HepG2 (cell line): Measurements from ENCODE around the gene GSTM4. TPM values are rescaled to one million over a fixed set of nuclear protein-coding genes. Genes with fewer than 3 reads are reported as not detected.

ENCODE experiments used
- ARNT2 ChIP-seq: sonication (generic); formaldehyde crosslinking; IDR thresholded peaks from 2 replicates; pipeline ENCODE4 v1.8.0; 2022; ENCODE audit warnings: mild to moderate bottlenecking, low read depth, missing genetic modification reagents, moderate library complexity
- DRAP1 ChIP-seq: IDR thresholded peaks from 2 replicates; pipeline ENCODE4 v1.6.1; 2016; ENCODE audit warnings: missing genetic modification reagents, missing compliant biosample characterization
- E2F2 ChIP-seq: sonication (generic); formaldehyde crosslinking; IDR thresholded peaks from 2 replicates; pipeline ENCODE4 v1.4.0; 2020; ENCODE audit warnings: missing genetic modification reagents, borderline replicate concordance
- EED ChIP-seq: sonication (generic); formaldehyde crosslinking; IDR thresholded peaks from 2 replicates; pipeline ENCODE4 v1.5.0; 2020; ENCODE audit warnings: mild to moderate bottlenecking, missing genetic modification reagents
- HIC2 ChIP-seq: sonication (generic); formaldehyde crosslinking; IDR thresholded peaks from 2 replicates; pipeline ENCODE4 v1.9.0; 2022; ENCODE audit warnings: low read depth, missing genetic modification reagents
- HMG20B ChIP-seq: conservative IDR thresholded peaks from 2 replicates; pipeline ENCODE4 v1.6.1; 2016; ENCODE audit warnings: missing genetic modification reagents, missing compliant biosample characterization
- HOXA5 ChIP-seq: sonication (generic); formaldehyde crosslinking; IDR thresholded peaks from 2 replicates; pipeline ENCODE4 v1.4.0; 2020; ENCODE audit warnings: missing genetic modification reagents
- MEIS2 ChIP-seq: sonication (generic); formaldehyde crosslinking; IDR thresholded peaks from 2 replicates; pipeline ENCODE4 v1.9.0; 2021; ENCODE audit warnings: mild to moderate bottlenecking, missing genetic modification reagents
- PAWR ChIP-seq: sonication (generic); formaldehyde crosslinking; IDR thresholded peaks from 2 replicates; pipeline ENCODE4 v1.4.0; 2020; ENCODE audit warnings: missing genetic modification reagents, mild to moderate bottlenecking, borderline replicate concordance
- SRSF4 ChIP-seq: fragments of 200-400 bp; formaldehyde crosslinking; IDR thresholded peaks from one replicate; pipeline ENCODE4 v1.6.1; 2018; ENCODE audit warnings: mild to moderate bottlenecking, low read depth, low read length, moderate library complexity; ENCODE audit not compliant: poor library complexity, severe bottlenecking
- TGIF2 ChIP-seq: IDR thresholded peaks from 2 replicates; pipeline ENCODE4 v1.6.1; 2016; ENCODE audit warnings: control low read depth, missing compliant biosample characterization
- THAP8 ChIP-seq: sonication (generic); formaldehyde crosslinking; IDR thresholded peaks from 2 replicates; pipeline ENCODE4 v1.5.1; 2020; ENCODE audit warnings: missing genetic modification reagents, mild to moderate bottlenecking, borderline replicate concordance
- ZNF124 ChIP-seq: sonication (generic); formaldehyde crosslinking; IDR thresholded peaks from 2 replicates; pipeline ENCODE4 v1.4.0; 2020; ENCODE audit warnings: missing genetic modification reagents
- ZNF510 ChIP-seq: sonication (generic); formaldehyde crosslinking; IDR thresholded peaks from 2 replicates; pipeline ENCODE4 v1.4.0; 2020; ENCODE audit warnings: low read depth, mild to moderate bottlenecking, missing genetic modification reagents
- ZNF547 ChIP-seq: sonication (generic); formaldehyde crosslinking; IDR thresholded peaks from 2 replicates; pipeline ENCODE4 v1.5.1; 2020; ENCODE audit warnings: mild to moderate bottlenecking, missing genetic modification reagents
- ZNF558 ChIP-seq: sonication (generic); formaldehyde crosslinking; IDR thresholded peaks from 2 replicates; pipeline ENCODE4 v1.9.0; 2022; ENCODE audit warnings: mild to moderate bottlenecking, missing genetic modification reagents, borderline replicate concordance
- ZNF574 ChIP-seq: sonication (generic); formaldehyde crosslinking; IDR thresholded peaks from 2 replicates; pipeline ENCODE4 v1.4.0; 2020; ENCODE audit warnings: missing genetic modification reagents
- ZNF691 ChIP-seq: sonication (generic); formaldehyde crosslinking; IDR thresholded peaks from 2 replicates; pipeline ENCODE4 v1.4.0; 2020; ENCODE audit warnings: missing genetic modification reagents, low read depth, mild to moderate bottlenecking, borderline replicate concordance
- ZNF883 ChIP-seq: sonication (generic); formaldehyde crosslinking; IDR thresholded peaks from 2 replicates; pipeline ENCODE4 v1.5.1; 2020; ENCODE audit warnings: mild to moderate bottlenecking, missing genetic modification reagents; ENCODE audit errors: not compliant biosample characterization
- ZSCAN20 ChIP-seq: sonication (generic); formaldehyde crosslinking; IDR thresholded peaks from 2 replicates; pipeline ENCODE4 v1.4.0; 2020; ENCODE audit warnings: missing genetic modification reagents, mild to moderate bottlenecking, borderline replicate concordance
- polyA plus RNA-seq, 8 experiments: library from polyadenylated mRNA; depleted of rRNA in 3 of 8; stranded (reverse) in 7 of 8; unstranded in 1 of 8; fragments of >200 nt; fragmentation: Illumina TruSeq in 4 of 8; extraction: Trizol in 4 of 8; gene quantifications; 2 replicates each; pipeline versions ENCODE4 v1.2.1 to v1.2.3, GENCODE V29; 2011 to 2016; ENCODE audit warnings: low read depth in 4 of 8, missing spikeins in 1 of 8, mixed read lengths in 1 of 8; ENCODE audit not compliant: insufficient read depth in 1 of 8
- total RNA-seq, 5 experiments: library from RNA; depleted of rRNA; stranded (reverse); fragments of >200 nt; fragmentation: Illumina TruSeq; extraction: Trizol; gene quantifications; 2 replicates each; pipeline ENCODE4 v1.2.3, GENCODE V29; 2016; ENCODE audit warnings: low read depth in 1 of 5

Gene GSTM4
- total and polyA plus RNA-seq, 2 of the 13 experiments (the other 11 are each of a cell fraction or from before 2014, with no cell fraction given): 25.3 to 40.8 TPM

- TF ChIP-seq E2F2 (CRISPR knock-in tag) (no peak), ZSCAN20 (CRISPR knock-in tag) (no peak), MEIS2 (CRISPR knock-in tag) (peak; percentile 68; the same call in 1 of the 2 replicates), DRAP1 (CRISPR knock-in tag) (peak; percentile 50; the same call in 1 of the 2 replicates), ZNF510 (no peak), ZNF124 (CRISPR knock-in tag) (peak; percentile 86; the same call in 1 of the 2 replicates), TGIF2 (no peak), ZNF558 (CRISPR knock-in tag) (no peak), PAWR (CRISPR knock-in tag) (0 out of 2 replicates have a peak, but pooled peaks have one; percentile 83), SRSF4 (no peak), HOXA5 (CRISPR knock-in tag) (peak; percentile 87; the same call in 1 of the 2 replicates), ZNF883 (CRISPR knock-in tag) (peak; percentile 67), HIC2 (CRISPR knock-in tag) (0 out of 2 replicates have a peak, but pooled peaks have one; percentile 48), ARNT2 (CRISPR knock-in tag) (peak; percentile 58; the same call in 1 of the 2 replicates), EED (CRISPR knock-in tag) (no peak), ZNF574 (CRISPR knock-in tag) (peak; percentile 82), HMG20B (CRISPR knock-in tag) (no peak), ZNF547 (CRISPR knock-in tag) (peak; percentile 87), ZNF691 (peak; percentile 75; the same call in 1 of the 2 replicates), THAP8 (CRISPR knock-in tag) (peak; percentile 96; the same call in 1 of the 2 replicates)
Measured at GRCh38 chr1:109655615-109656519, at the start of gene GSTM4 (continued).
